ENCODE results near the gene LIN54.

DNA sequence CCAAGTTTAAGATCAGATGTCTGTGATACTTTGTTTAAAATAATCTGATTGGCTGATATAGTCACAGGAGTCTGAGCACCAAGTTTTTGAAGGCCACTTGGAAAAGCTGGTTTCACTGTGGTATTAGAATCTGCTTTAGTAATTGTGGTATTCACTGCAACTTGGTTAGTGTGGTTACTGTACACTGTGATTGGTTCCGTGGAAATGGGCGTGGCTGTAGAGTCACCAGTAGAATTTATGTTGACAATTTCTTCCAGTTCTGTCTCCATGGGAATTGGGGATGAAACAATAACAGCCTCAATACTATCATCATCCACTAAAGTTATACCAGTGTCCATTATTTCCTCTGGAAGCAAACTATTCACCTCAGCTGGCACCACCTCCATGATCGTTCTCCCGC, 26.2 kb downstream of the LIN54 start:
- TF ChIP-seq, protein P1, sequence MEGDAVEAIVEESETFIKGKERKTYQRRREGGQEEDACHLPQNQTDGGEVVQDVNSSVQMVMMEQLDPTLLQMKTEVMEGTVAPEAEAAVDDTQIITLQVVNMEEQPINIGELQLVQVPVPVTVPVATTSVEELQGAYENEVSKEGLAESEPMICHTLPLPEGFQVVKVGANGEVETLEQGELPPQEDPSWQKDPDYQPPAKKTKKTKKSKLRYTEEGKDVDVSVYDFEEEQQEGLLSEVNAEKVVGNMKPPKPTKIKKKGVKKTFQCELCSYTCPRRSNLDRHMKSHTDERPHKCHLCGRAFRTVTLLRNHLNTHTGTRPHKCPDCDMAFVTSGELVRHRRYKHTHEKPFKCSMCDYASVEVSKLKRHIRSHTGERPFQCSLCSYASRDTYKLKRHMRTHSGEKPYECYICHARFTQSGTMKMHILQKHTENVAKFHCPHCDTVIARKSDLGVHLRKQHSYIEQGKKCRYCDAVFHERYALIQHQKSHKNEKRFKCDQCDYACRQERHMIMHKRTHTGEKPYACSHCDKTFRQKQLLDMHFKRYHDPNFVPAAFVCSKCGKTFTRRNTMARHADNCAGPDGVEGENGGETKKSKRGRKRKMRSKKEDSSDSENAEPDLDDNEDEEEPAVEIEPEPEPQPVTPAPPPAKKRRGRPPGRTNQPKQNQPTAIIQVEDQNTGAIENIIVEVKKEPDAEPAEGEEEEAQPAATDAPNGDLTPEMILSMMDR (IDR thresholded peaks at IDR 0.05), result no peak
- TF ChIP-seq POLR2A (IDR thresholded peaks at IDR 0.05), result no peak
- no peak for TF ChIP-seq EP300 (IDR thresholded peaks at IDR 0.05; ENCODE audit: low read depth)
- no peak for TF ChIP-seq POLR2AphosphoS5 (IDR thresholded peaks at IDR 0.05)
